Measurements from ENCODE around the gene EPYC. TPM values are rescaled to one million over a fixed set of nuclear protein-coding genes. Genes with fewer than 3 reads are reported as not detected.

The EPYC gene
- total RNA-seq, 1 donor from 2014 or later: 0.53 TPM

- no peak overlapping the region for H3K27ac Mint-ChIP-seq
- no peaks in the 10 kb centered on the region for H3K36me3 Mint-ChIP-seq
- H3K9me3 Mint-ChIP-seq: peaks cover 6% of the 10 kb centered on the region
- no peak overlapping the region for H3K4me3 Mint-ChIP-seq
- DNase-seq (ENCODE audit: extremely low spot score, unreplicated experiment): no peak
- TF ChIP-seq CTCF (conservative IDR thresholded peaks at IDR 0.05): no peak
- H3K4me1 Mint-ChIP-seq (ENCODE audit: unreplicated experiment): no peaks in the 10 kb centered on the region
- no peaks in the 10 kb centered on the region for H3K27me3 Mint-ChIP-seq
These were observed 14.7 kb upstream of the EPYC start for GRCh38 chr12:91019455-91019854.

- Mint-ChIP-seq H3K36me3 (no peaks in the 10 kb centered on the region), H3K4me1 (ENCODE audit: unreplicated experiment) (no peaks in the 10 kb centered on the region), H3K27me3 (no peaks in the 10 kb centered on the region), H3K9me3 (no peaks in the 10 kb centered on the region), H3K4me3 (no peak overlapping the region), H3K27ac (no peak overlapping the region)
- no peak for DNase-seq (ENCODE audit: extremely low spot score, unreplicated experiment)
- no peak for TF ChIP-seq CTCF (conservative IDR thresholded peaks at IDR 0.05)
These were observed 12.9 kb upstream of the EPYC start for GRCh38 chr12:91017511-91018263.

GRCh38 chr12:91017043-91017442, 12.3 kb upstream of the EPYC start:
- H3K4me3 Mint-ChIP-seq: no peak overlapping the region
- H3K36me3 Mint-ChIP-seq: no peaks in the 10 kb centered on the region
- H3K27me3 Mint-ChIP-seq: no peaks in the 10 kb centered on the region

GRCh38 chr12:91009319-91009950, 4.7 kb upstream of the EPYC start:
- Mint-ChIP-seq H3K4me3 (no peak overlapping the region), H3K27ac (no peak overlapping the region), H3K36me3 (no peaks in the 10 kb centered on the region), H3K27me3 (no peaks in the 10 kb centered on the region), H3K4me1 (ENCODE audit: unreplicated experiment) (no peaks in the 10 kb centered on the region), H3K9me3 (peaks cover 6% of the 10 kb centered on the region)
- no peak for TF ChIP-seq CTCF (conservative IDR thresholded peaks at IDR 0.05)
- no peak for DNase-seq (ENCODE audit: extremely low spot score, unreplicated experiment)

More at GRCh38 chr12:91017043-91017442, 12.3 kb upstream of the EPYC start:
- H3K4me1 Mint-ChIP-seq (ENCODE audit: unreplicated experiment): no peaks in the 10 kb centered on the region
- H3K9me3 Mint-ChIP-seq: no peaks in the 10 kb centered on the region
- H3K27ac Mint-ChIP-seq: no peak overlapping the region
- no peak for DNase-seq (ENCODE audit: extremely low spot score, unreplicated experiment)
- TF ChIP-seq CTCF (conservative IDR thresholded peaks at IDR 0.05): no peak

GRCh38 chr12:91007531-91008290, 2.9 kb upstream of the EPYC start:
- no peak for DNase-seq (ENCODE audit: extremely low spot score, unreplicated experiment)
- peaks cover 6% of the 10 kb centered on the region for H3K9me3 Mint-ChIP-seq
- H3K4me3 Mint-ChIP-seq: no peak overlapping the region
- H3K27me3 Mint-ChIP-seq: no peaks in the 10 kb centered on the region
- H3K4me1 Mint-ChIP-seq (ENCODE audit: unreplicated experiment): no peaks in the 10 kb centered on the region
- no peaks in the 10 kb centered on the region for H3K36me3 Mint-ChIP-seq
- H3K27ac Mint-ChIP-seq: no peak overlapping the region
- TF ChIP-seq CTCF (conservative IDR thresholded peaks at IDR 0.05): no peak

Measured in type B pancreatic cell (in vitro differentiated cells).